T1000 (cell line): ENCODE measurements around the gene SNAI3.

ENCODE experiments used
- DNase-seq: peaks from one replicate; lab custom pipeline; 2025; ENCODE audit warnings: mixed read lengths; lab: John Stamatoyannopoulos, UW

The SNAI3 gene

DNA sequence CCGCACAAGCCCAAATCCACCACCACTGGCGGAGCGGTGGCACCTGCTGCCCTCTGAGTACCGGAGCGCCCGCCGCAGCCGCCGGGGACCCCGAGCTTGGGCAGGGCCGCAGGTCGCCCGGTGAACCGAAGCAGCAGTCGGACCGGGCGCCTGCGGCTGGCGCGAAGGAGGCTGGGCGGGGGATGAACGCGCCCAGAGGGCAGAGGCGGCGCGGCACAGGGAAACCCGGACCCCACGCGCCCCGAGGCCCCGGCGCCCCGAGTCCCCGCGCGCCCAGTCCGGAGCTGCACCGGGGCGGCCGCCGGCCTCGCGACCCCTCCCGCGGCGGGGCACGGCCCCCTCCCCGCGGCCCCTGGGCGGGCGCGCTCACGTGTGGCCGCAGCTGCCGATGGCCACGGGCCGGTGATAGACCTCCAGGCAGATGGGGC is 19.5 kb upstream of the SNAI3 start:
- no peak for DNase-seq

GRCh38 chr16:88705076-88705684 is 18.9 kb upstream of the SNAI3 start:
- DNase-seq: no peak

DNA sequence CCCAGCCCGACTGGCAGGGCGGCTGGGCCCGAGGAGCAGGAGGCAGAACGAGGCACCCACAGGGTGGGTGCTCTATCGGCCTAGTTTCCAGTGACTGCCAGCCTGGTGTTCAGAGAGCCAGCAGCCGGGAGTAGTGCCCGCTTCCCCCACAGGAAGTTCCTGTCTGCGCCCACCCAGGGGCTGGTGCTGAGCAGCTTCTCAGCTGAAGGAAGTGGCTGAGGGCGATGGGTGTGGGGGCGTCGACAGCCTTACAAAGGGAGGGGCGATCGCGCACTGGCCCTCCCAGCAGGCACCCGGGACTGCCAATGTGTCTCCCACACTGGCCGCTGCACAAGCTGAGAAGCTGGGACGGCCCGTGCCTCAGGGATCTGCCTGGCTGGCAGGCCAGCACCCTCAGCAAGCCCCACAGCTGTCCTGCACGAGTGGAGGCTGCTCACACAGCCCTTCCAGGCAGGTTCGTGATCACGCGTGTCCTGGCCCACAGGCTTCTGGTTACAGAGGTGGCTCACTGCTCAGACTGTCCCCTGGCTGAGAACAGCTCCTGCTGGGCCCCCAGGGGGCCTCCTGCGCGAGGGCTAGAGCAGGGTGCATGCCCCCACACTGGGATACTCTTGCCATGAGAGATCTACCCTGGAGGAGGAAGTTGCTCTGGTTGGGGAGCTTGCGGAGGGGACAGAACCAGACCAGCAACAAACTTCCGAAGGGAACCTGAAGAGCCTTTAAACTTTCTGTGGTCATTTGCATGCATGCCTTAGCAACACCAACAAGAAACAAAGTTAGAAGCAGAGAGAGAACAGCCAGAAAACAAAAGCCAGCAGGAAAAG is 17.4 kb upstream of the SNAI3 start:
- no peak for DNase-seq

GRCh38 chr16:88702371-88703210 is 16.3 kb upstream of the SNAI3 start:
- no peak for DNase-seq

GRCh38 chr16:88701581-88702370 is 15.5 kb upstream of the SNAI3 start:
- DNase-seq: no peak

GRCh38 chr16:88700636-88701482 is 14.6 kb upstream of the SNAI3 start:
- peak; percentile 68 for DNase-seq

DNA sequence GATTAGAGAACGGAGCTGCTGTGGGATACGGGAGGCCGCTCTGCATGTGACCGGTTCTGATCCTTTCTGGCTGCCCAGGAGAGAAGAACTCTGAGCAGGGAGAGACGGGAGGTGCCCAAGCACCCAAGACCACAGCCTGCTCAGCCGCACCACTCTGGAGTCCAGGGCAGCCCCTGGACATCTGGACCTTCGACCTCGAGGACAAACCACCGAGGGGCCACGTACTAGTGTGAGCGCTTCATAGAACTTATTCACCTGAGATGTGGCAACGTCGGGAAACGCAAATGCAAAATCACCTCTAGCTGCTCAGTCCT is 14.0 kb upstream of the SNAI3 start:
- DNase-seq: no peak

DNA sequence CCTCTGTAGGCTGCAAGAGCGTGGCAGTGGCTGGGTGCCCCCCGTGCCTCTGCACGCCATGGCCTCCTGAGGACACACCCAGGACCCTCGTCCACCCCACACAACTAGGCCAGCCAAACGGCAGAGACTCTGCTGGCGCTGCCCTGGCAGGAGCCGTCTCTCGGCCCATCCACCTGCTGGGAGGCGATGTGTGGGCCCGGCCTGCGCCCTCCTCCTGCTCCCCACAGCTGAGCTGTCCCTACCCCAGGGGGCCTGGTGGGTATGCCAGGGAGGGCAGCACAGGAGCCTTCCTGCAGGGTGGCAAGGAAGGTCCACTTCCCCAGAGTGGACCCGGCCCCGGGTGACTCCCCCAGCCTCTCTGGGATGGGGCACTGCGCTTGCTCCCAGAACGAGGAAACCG is 12.9 kb upstream of the SNAI3 start:
- DNase-seq: no peak

GRCh38 chr16:88698646-88699045 is 12.3 kb upstream of the SNAI3 start:
- DNase-seq: no peak

GRCh38 chr16:88697831-88698615 is 11.7 kb upstream of the SNAI3 start:
- no peak for DNase-seq

DNA sequence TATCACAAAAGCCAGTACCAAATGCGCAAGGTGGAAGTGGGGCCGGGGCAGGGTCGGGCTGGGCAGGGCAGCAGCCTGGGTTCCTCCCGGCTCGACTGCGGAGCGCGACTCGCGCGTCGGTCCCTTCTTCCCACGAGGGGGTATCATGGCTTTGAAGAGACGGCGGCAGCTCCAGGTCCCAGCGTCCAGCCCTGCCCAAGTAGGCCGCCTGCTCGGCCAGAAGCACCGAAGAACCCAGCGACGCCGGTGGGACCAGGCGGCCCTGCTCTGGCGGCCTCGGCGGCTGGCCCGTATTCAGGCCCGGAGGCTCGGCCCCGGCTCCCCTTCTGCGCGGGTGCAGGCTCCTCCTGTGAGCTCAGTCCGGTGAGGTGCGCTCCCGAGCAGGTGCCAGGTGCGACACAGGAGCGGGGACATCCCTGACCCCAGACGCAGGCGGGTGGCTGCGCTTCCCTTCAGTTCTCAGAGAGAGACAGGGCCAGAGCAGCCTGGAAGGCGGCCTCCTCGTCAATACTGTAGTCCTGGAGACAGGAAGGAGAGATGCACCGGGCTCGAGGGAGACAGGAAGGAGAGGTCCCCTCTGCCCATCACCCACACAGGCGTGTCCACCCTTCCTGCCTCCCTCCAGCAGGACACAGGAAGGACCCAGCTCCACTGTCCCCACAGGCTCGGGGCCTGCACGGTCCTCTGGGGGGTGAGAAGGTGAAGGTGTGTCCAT is 11.0 kb upstream of the SNAI3 start:
- no peak for DNase-seq

DNA sequence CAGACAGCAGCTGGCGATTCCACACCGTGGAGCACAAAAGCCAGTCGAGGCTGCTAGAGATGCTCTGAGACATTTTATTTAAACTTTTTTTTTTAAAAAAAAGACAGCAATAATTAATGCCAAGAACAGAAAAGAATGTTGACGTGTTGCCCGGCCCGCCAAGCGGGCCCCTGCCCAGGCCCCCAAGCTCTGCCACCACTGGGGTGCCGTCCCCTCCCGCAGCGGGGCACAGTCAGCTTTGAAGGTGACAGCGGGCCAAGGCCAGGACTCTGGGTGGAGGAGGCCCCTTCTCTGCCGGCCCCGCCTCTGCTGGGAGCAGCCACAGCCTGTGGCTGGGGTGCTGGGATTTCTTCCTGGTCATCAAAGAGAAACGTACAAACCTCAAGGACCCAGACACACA is 10.1 kb upstream of the SNAI3 start:
- DNase-seq: no peak

- no peak for DNase-seq
Measured at GRCh38 chr16:88695753-88696152, 9.4 kb upstream of the SNAI3 start.

DNA sequence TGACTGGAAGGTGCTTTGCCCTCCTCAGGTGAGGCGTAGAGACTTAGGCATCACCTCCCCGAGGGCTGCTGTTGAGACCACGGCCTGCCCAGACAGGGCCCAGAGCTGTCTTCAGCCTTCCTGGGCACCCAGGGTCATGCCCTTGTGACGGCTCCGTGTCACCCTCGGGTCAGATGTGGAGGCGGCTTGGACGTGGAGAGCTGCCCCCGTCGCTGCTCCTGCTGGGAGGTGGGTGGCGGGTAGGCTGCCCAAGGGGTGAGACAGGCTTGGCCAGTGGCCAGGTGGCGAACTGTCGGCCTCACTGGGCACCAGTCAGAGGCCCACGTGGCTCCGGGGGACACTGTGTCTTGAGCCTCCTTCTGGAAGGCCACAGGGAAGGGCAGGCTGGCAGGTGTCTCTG is 8.9 kb upstream of the SNAI3 start:
- no peak for DNase-seq

GRCh38 chr16:88694221-88695087 is 8.1 kb upstream of the SNAI3 start:
- DNase-seq: no peak

DNA sequence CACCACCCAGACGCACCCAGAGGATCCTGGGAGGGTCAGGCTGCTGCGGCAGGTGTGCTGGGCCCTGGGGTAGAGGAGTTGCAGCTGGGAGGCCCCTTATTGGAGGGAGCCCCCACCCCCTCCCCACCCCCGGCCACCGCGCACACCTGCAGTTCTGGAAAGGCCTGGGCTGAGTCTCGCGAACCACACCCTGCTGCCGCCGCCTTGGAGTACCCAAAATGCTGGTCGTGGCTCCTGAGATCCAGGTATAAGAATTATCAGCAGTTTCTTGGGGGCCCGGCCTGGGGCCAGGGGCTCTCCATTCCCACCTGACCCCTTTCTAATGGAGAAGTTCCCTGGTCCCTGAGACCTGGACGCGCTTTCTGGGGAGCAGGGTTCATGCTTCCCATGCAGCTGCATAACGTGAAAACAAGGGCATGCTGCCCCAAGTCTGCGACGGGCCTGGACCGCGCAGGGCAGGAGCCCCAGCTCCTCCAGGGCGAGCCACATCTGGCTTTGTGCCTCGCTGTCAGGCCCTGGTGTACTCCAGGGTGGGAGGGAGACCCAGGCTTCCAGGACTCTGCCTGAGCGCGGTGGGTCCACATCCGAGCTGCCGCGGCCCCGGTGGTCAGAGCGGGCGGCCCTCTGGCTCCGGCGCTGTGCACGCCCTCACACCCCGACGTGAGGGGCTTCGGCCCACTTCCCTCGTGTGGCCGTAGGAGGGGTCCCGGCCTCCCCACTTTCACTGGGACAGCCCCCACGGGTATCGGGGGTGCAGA is 7.3 kb upstream of the SNAI3 start:
- no peak for DNase-seq

DNA sequence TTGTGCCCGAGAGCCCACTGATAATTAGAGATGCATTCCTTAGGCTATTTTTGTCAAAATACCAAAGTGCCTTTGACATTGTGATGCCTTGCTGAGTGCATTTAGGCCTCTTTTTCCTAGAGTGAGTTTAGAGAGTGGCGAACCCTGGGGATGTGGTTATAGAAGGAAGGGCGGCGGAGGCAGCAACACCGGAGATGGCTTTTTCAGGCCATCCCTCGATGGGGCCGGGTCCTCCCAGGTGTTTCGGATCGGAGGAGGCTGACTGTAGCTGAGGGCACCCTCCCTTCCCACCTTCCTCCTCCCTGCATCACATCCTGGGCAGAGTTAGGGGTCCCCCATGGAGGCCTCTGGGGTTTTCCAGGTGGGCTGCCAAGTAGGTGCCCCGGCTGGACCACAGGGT is 6.6 kb upstream of the SNAI3 start:
- DNase-seq: no peak
